GM23338 (cell line): ENCODE data around the gene OR14I1. TPM values are rescaled to one million over a fixed set of nuclear protein-coding genes. Genes with fewer than 3 reads are reported as not detected.

Experiments
- ATAC-seq: fragments of 200-7000 bp; cut with Tn5 transposase; 3 replicates; pipeline ENCODE4 v1.9.1; 2020
- DNase-seq: peaks from one replicate; pipeline ENCODE4 v3.0.0-alpha.2; 2015; ENCODE audit warnings: low spot score
- H2AFZ ChIP-seq: fragments of 200-600 bp; sonication (generic); 2 replicates; pipeline ENCODE4 v1.8.0; 2016; ENCODE audit warnings: antibody characterized with exemption, mild to moderate bottlenecking, moderate library complexity
- H3F3A ChIP-seq: fragments of 200-600 bp; sonication (generic); replicated peaks from 2 replicates; pipeline ENCODE4 v1.8.0; 2017; ENCODE audit warnings: antibody characterized with exemption, mixed run types, low read depth
- H3K27ac ChIP-seq: fragments of 200-600 bp; sonication (generic); 2 replicates; pipeline ENCODE4 v1.6.1; 2016; ENCODE audit warnings: low read depth
- H3K27me3 ChIP-seq: fragments of 200-600 bp; sonication (generic); 2 replicates; pipeline ENCODE4 v1.8.0; 2016; ENCODE audit warnings: mild to moderate bottlenecking, mixed run types, moderate library complexity; ENCODE audit not compliant: insufficient read depth
- H3K36me3 ChIP-seq: fragments of 200-600 bp; sonication (generic); 2 replicates; pipeline ENCODE4 v1.8.0; 2016; ENCODE audit warnings: mild to moderate bottlenecking; ENCODE audit not compliant: insufficient read depth
- H3K4me1 ChIP-seq: fragments of 200-600 bp; sonication (generic); 2 replicates; pipeline ENCODE4 v1.8.0; 2016; ENCODE audit warnings: mild to moderate bottlenecking, moderate library complexity; ENCODE audit not compliant: insufficient read depth
- H3K4me2 ChIP-seq: fragments of 200-600 bp; sonication (generic); 2 replicates; pipeline ENCODE4 v1.7.1; 2017; ENCODE audit warnings: mixed run types
- H3K4me3 ChIP-seq: fragments of 200-600 bp; sonication (generic); 2 replicates; pipeline ENCODE4 v1.6.1; 2016; ENCODE audit warnings: mixed run types
- H3K79me2 ChIP-seq: fragments of 200-600 bp; sonication (generic); replicated peaks from 2 replicates; pipeline ENCODE4 v1.8.0; 2017; ENCODE audit warnings: mild to moderate bottlenecking; ENCODE audit not compliant: insufficient read depth
- H3K9me2 ChIP-seq: fragments of 200-600 bp; sonication (generic); 2 replicates; pipeline ENCODE4 v1.8.0; 2017; ENCODE audit not compliant: insufficient read depth
- H4K20me1 ChIP-seq: fragments of 200-600 bp; sonication (generic); replicated peaks from 2 replicates; pipeline ENCODE4 v1.8.0; 2017; ENCODE audit warnings: mild to moderate bottlenecking; ENCODE audit not compliant: insufficient read depth
- H3K27ac Mint-ChIP-seq: 2 replicates; pipeline ENCODE4 v1.8.0; 2020; ENCODE audit warnings: inconsistent platforms, mild to moderate bottlenecking, moderate library complexity, mixed read lengths
- H3K27me3 Mint-ChIP-seq: 3 replicates; pipeline ENCODE4 v1.8.0; 2022; ENCODE audit warnings: low read depth, mild to moderate bottlenecking, moderate library complexity, mixed read lengths, inconsistent platforms; ENCODE audit not compliant: insufficient read depth, poor library complexity
- H3K36me3 Mint-ChIP-seq: 3 replicates; pipeline ENCODE4 v1.8.0; 2021; ENCODE audit warnings: low read depth, mild to moderate bottlenecking, inconsistent platforms, moderate library complexity, mixed read lengths
- H3K4me1 Mint-ChIP-seq: 3 replicates; pipeline ENCODE4 v1.8.0; 2020; ENCODE audit warnings: mild to moderate bottlenecking, inconsistent platforms, mixed read lengths
- H3K4me3 Mint-ChIP-seq: 3 replicates; pipeline ENCODE4 v1.8.0; 2021; ENCODE audit warnings: moderate library complexity, mild to moderate bottlenecking, inconsistent platforms, mixed read lengths
- H3K9me3 Mint-ChIP-seq: 3 replicates; pipeline ENCODE4 v1.8.0; 2020; ENCODE audit warnings: moderate library complexity, mild to moderate bottlenecking, inconsistent platforms, mixed read lengths
- CREB1 ChIP-seq: fragments of 250-450 bp; sonication (Bioruptor Pico); IDR thresholded peaks from 2 replicates; pipeline ENCODE4 v1.5.0; 2020; ENCODE audit warnings: low read depth, mild to moderate bottlenecking, moderate library complexity
- CTCF ChIP-seq, 2 experiments: fragments of 200-600 bp in 1 of 2; sonication (generic) in 1 of 2; conservative IDR thresholded peaks; 2 replicates each; pipeline versions ENCODE4 v1.5.1 to v1.6.1; 2016 to 2017; ENCODE audit warnings: antibody characterized with exemption in 2 of 2, low read depth in 2 of 2, mild to moderate bottlenecking in 2 of 2, moderate library complexity in 1 of 2
- ETS1 ChIP-seq: IDR thresholded peaks from 2 replicates; pipeline ENCODE4 v1.6.1; 2016; ENCODE audit warnings: antibody characterized with exemption
- EZH2 ChIP-seq: fragments of 200-600 bp; sonication (generic); IDR thresholded peaks from one replicate; pipeline ENCODE4 v1.8.0; 2017; ENCODE audit warnings: antibody characterized with exemption, mild to moderate bottlenecking, low read depth; ENCODE audit not compliant: unreplicated experiment
- NANOG ChIP-seq: IDR thresholded peaks from 2 replicates; pipeline ENCODE4 v1.6.1; 2016; ENCODE audit warnings: antibody characterized with exemption, borderline replicate concordance
- POLR2AphosphoS5 ChIP-seq: IDR thresholded peaks from 2 replicates; pipeline ENCODE4 v1.6.1; 2016; ENCODE audit warnings: antibody characterized with exemption, low read depth
- REST ChIP-seq: IDR thresholded peaks from one replicate; pipeline ENCODE4 v1.6.1; 2018; ENCODE audit warnings: antibody characterized with exemption; ENCODE audit not compliant: unreplicated experiment
- STAT1 ChIP-seq: IDR thresholded peaks from one replicate; pipeline ENCODE4 v1.6.1; 2016; ENCODE audit warnings: antibody characterized with exemption; ENCODE audit not compliant: unreplicated experiment
- polyA plus RNA-seq: library from polyadenylated mRNA; unstranded; fragments of >200 nt; fragmentation: Nextera tagmentation; extraction: Ambion mirVana; gene quantifications from 2 replicates; pipeline ENCODE4 v1.2.1, GENCODE V29; 2016
- total RNA-seq: library from RNA; depleted of rRNA; stranded (reverse); fragments of >200 nt; shearing (Covaris generic); gene quantifications from 2 replicates; pipeline ENCODE4 v1.2.3, GENCODE V29; 2014

OR14I1 gene
- total and polyA plus RNA-seq, 2 experiments from 2014 or later, result not detected

- TF ChIP-seq ETS1 (no peak), NANOG (no peak), POLR2AphosphoS5 (no peak)
Observed at GRCh38 chr1:248737457-248737856, 34.9 kb upstream of the OR14I1 start (continued).

- Mint-ChIP-seq H3K36me3 (peaks cover 40% of the 10 kb centered on the region), H3K27me3 (peaks cover 4% of the 10 kb centered on the region), H3K9me3 (peaks cover 99% of the 10 kb centered on the region), H3K27ac (no peak overlapping the region), H3K4me1 (no peaks in the 10 kb centered on the region), H3K4me3 (no peak overlapping the region)
- H3K27me3 ChIP-seq, result no peaks in the 10 kb centered on the region
- H3K27ac ChIP-seq, result no peak overlapping the region
- ATAC-seq (no peak), DNase-seq (no peak)
- H3K4me1 ChIP-seq, result no peaks in the 10 kb centered on the region
- no peaks in the 10 kb centered on the region for H3K9me2 ChIP-seq
- no peaks in the 10 kb centered on the region for H4K20me1 ChIP-seq
- H3K4me2 ChIP-seq, result no peak overlapping the region
- H3K36me3 ChIP-seq, result no peaks in the 10 kb centered on the region
- H2AFZ ChIP-seq, result no peak overlapping the region
- no peak overlapping the region for H3K4me3 ChIP-seq
- H3F3A ChIP-seq, result no peaks in the 10 kb centered on the region
- no peak for TF ChIP-seq CREB1
- no peak for TF ChIP-seq ETS1
- no peak for TF ChIP-seq CTCF (conservative IDR thresholded peaks at IDR 0.05; ENCODE audit: low read depth in 2 of 2)
- no peak for TF ChIP-seq EZH2
- no peak for TF ChIP-seq REST
- no peak for TF ChIP-seq STAT1
- no peak for TF ChIP-seq NANOG
- no peaks in the 10 kb centered on the region for H3K79me2 ChIP-seq
Observed at GRCh38 chr1:248736977-248737376, 34.4 kb upstream of the OR14I1 start.
